KOPT-K1 (cell line): ENCODE data around the gene MBP.
"Not testable (repeated sequence)": the region's sequence is repeated elsewhere in the genome, so short reads cannot be mapped to it uniquely, and the experiment has no call there.

Experiments
- H3K27ac ChIP-seq: fragments of 200-600 bp; sonication (generic); 2 replicates; pipeline ENCODE4 v1.5.1; 2016; ENCODE audit warnings: antibody characterized with exemption, mild to moderate bottlenecking, low read depth, low read length; ENCODE audit not compliant: poor library complexity, severe bottlenecking
- H3K36me3 ChIP-seq: fragments of 200-600 bp; sonication (generic); 2 replicates; pipeline ENCODE4 v1.5.1; 2017; ENCODE audit warnings: antibody characterized with exemption, mild to moderate bottlenecking, low read length, moderate library complexity; ENCODE audit not compliant: insufficient read depth
- H3K9me3 ChIP-seq: fragments of 200-600 bp; sonication (generic); 2 replicates; pipeline ENCODE4 v1.5.1; 2017; ENCODE audit warnings: antibody characterized with exemption, low read length, mild to moderate bottlenecking; ENCODE audit not compliant: insufficient read depth, poor library complexity, severe bottlenecking

The MBP gene

GRCh38 chr18:76977108-76977621 is 155.4 kb downstream of the MBP start:
- Histone ChIP-seq H3K36me3 (no peaks in the 10 kb centered on the region), H3K9me3 (no peaks in the 10 kb centered on the region), H3K27ac (no peak overlapping the region)

GRCh38 chr18:76975577-76976110 is 156.9 kb downstream of the MBP start:
- no peaks in the 10 kb centered on the region for H3K36me3 ChIP-seq
- no peaks in the 10 kb centered on the region for H3K9me3 ChIP-seq
- no peak overlapping the region for H3K27ac ChIP-seq

DNA sequence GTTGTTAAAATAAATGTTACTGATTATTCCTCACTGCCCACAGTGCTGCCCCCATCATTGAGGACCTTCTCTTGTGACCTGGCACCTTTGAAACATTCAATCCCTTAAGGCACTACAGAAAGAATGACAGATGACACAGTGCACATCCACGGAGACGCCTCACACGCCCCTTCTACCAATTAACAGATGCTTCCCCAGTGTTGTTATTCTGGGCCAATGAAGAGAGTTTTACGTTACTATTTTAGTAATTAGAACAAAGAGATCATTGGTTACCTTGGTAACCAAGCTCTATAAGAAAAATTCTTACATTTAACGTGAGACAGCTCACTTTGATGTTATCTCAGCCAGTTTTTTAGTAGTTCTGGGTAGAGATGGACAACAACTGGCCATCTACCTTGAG is 158.2 kb downstream of the MBP start:
- no peak overlapping the region for H3K27ac ChIP-seq
- H3K9me3 ChIP-seq: no peaks in the 10 kb centered on the region
- H3K36me3 ChIP-seq: no peaks in the 10 kb centered on the region

DNA sequence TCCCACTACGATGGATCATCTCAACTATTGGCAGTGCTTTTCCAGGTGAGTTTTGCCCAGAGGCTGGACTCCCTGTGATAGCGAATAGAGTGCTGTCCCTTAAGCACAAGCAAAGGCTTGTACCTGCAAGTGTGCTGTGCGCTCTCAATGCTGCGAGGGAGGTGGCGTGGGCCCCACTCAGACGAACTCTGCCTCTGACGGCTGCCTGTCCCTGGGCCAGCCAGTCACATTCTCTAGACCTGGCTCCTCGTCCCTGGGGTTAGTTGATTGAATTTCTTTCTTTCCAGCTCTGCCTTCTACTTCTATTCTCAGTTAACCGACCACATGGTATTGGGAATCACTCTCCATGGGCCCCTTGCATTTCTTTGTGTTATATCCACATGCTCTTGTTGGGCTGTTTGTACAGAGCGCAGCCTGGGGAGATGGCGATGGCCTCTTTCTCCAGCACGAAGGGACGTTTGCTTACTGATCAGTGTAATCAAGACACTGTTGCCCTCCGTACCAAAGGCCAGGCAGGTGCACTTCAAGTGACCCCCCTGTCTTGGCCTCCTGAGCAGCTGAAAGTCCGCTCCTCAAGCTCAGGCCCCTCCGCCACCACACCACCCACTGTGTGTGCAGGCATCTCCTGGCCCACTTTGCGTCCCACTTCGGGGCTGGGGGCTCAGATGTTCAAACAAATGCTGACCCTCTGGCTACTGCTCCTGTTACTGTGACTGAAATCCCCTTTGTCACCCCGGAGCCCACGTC is 158.9 kb downstream of the MBP start:
- no peak overlapping the region for H3K27ac ChIP-seq
- no peaks in the 10 kb centered on the region for H3K9me3 ChIP-seq
- peaks cover 6% of the 10 kb centered on the region; the same call in 1 of the 2 replicates for H3K36me3 ChIP-seq

- Histone ChIP-seq H3K36me3 (peaks cover 12% of the 10 kb centered on the region), H3K27ac (no peak overlapping the region), H3K9me3 (no peaks in the 10 kb centered on the region)
Measured at GRCh38 chr18:76972846-76973519, 159.6 kb downstream of the MBP start.

DNA sequence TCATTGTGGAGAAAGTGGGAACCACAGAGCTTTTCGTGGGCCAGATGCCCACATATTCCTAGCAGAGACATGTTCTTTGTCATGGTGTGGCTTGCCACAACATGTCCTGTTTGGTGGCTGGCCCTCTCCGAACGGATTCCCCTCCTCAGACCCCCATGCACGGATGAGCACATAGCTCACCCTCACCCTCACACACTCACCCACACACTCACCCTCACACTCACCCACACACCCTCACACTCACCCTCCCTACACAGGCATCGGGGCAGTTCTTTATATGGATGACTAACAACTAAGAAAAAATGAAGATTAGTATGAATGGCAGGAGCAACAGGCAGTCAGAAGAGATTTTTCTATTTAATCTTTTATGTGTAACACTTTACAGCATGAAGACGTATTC is 160.3 kb downstream of the MBP start:
- Histone ChIP-seq H3K9me3 (no peaks in the 10 kb centered on the region), H3K36me3 (peaks cover 13% of the 10 kb centered on the region), H3K27ac (no peak overlapping the region)

GRCh38 chr18:76970770-76971559 is 161.6 kb downstream of the MBP start:
- Histone ChIP-seq H3K9me3 (no peaks in the 10 kb centered on the region), H3K27ac (no peak overlapping the region), H3K36me3 (peaks cover 22% of the 10 kb centered on the region)

GRCh38 chr18:76967721-76968472 is 164.7 kb downstream of the MBP start:
- Histone ChIP-seq H3K9me3 (no peaks in the 10 kb centered on the region), H3K36me3 (peaks cover 39% of the 10 kb centered on the region), H3K27ac (no peak overlapping the region)

DNA sequence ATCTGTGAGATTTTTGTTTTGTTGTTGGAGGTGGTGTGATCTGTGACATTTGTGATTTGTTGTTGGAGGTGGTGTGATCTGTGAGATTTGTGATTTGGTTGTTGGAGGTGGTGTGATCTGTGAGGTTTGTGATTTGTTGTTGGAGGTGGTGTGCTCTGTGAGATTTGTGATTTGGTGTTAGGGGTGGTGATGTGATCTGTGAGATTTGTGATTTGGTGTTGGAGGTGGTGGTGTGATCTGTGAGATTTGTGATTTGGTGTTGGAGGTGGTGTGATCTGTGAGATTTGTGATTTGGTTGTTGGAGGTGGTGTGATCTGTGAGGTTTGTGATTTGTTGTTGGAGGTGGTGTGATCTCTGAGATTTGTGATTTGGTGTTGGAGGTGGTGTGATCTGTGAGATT is 165.3 kb downstream of the MBP start:
- not testable (repeated sequence) for H3K9me3 ChIP-seq, H3K27ac ChIP-seq
- H3K36me3 ChIP-seq: peaks cover 44% of the 10 kb centered on the region

DNA sequence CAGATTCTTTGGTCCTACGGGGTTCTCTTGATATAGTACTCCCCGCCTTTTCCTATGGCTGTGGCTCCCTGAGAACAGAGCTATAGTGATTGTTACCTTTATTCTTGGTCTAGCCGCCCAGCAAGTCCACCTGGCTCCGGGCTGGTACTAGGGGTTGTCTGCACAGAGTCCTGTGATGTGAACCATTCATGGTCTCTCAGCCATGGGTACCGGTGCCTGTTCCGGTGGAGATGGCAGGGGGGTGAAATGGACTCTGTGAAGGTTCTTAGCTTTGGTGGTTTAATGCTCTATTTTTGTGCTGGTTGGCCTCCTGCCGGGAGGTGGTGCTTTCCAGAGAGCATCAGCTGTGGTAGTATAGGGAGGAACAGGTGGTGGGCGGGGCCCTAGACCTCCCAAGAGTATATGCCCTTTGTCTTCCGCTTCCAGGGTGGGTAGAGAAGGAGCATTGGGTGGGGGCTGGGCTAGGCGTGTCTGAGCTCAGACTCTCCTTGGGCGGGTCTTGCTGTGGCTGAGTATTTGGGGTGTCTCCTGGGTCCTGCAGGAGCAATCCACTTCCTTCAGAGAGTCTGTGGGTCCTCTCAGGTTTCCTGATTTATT is 166.9 kb downstream of the MBP start:
- not testable (repeated sequence) for H3K27ac ChIP-seq

GRCh38 chr18:76963936-76964335 is 168.6 kb downstream of the MBP start:
- Histone ChIP-seq H3K9me3 (no peaks in the 10 kb centered on the region), H3K27ac (no peak overlapping the region), H3K36me3 (peaks cover 72% of the 10 kb centered on the region)

More for the DNA sequence above, 166.9 kb downstream of the MBP start:
- peaks cover 58% of the 10 kb centered on the region for H3K36me3 ChIP-seq
- H3K9me3 ChIP-seq: not testable (repeated sequence)

DNA sequence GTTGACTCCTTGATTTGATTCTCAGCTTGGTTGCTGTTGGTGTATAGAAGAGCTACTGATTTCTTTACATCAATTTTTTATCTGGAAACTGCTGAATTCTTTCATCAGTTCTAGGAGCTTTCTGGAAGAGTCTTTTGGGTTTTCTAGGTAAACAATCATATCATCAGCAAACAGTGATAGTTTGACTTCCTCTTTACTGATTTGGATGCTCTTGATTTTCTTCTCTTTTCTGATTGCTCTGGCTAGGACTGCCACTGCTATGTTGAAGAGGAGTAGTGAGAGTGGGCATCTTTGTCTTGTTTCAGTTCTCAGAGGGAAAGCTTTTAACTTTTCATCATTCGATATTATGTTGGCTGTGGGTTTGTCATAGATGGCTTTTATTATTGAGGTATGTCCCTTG is 169.7 kb downstream of the MBP start:
- Histone ChIP-seq H3K27ac (no peak overlapping the region), H3K36me3 (peaks cover 73% of the 10 kb centered on the region), H3K9me3 (no peaks in the 10 kb centered on the region)

DNA sequence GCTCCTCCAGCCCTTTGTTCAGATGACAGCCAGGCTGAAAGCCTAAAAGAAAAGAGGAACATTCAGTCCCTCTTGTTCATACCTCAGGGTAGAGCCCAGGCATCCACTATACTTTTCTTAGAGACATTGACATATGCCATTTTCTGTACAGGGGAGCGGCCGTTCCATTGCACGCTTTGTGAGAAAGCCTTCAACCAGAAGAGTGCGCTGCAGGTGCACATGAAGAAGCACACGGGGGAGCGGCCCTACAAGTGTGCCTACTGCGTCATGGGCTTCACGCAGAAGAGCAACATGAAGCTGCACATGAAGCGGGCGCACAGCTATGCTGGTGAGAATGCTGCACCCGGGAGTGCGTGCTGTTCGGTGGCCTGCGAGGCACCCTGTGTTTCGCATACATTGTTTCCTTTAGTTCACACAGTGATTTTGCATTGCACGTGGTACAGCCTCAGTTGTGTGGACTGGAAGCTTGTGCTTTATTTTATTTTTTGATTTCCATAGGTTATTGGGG is 172.0 kb downstream of the MBP start:
- Histone ChIP-seq H3K9me3 (no peaks in the 10 kb centered on the region), H3K36me3 (peaks cover 81% of the 10 kb centered on the region), H3K27ac (no peak overlapping the region)

DNA sequence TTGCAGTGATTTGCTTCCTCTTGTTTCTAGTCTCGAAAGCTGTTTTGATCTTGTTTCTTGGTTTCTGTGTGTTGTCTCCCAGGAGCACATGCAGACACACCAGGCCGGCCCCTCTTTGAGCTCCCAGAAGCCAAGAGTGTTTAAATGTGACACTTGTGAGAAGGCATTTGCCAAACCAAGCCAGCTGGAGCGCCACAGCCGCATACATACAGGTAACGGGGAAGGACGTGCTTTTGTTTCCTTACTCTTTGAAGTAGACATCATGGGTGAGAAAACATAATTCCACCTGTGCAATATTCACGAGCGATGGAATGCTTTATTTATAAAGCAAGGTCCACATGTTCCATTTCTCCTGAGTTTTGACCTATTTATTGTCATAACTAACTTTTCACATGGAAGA is 173.0 kb downstream of the MBP start:
- peaks cover 76% of the 10 kb centered on the region for H3K36me3 ChIP-seq
- H3K27ac ChIP-seq: no peak overlapping the region
- H3K9me3 ChIP-seq: no peaks in the 10 kb centered on the region
